Measurements from ENCODE around the gene KLF11.

KLF11 gene

GRCh38 chr2:10043256-10043905, at the start of gene KLF11:
TSS of gene KLF11 (plus strand) at chr2:10043550. CDS start at chr2:10043717, 167 bp downstream.
- H3K27ac Mint-ChIP-seq = peak within 1 kb of the TSS; percentile 80 to 88
- peak within 1 kb of the TSS; percentile 82 to 85 for H3K4me3 Mint-ChIP-seq
- H3K27me3 Mint-ChIP-seq = peaks cover 17% of the 10 kb centered on the region
- no peaks in the 10 kb centered on the region for H3K9me3 Mint-ChIP-seq
- DNase-seq (peak; percentile 60 to 74), ATAC-seq (peak; percentile 76)
- peaks cover 27% of the 10 kb centered on the region for H3K4me1 Mint-ChIP-seq

- DNase-seq (no peak), ATAC-seq (no peak)
- no peak overlapping the region for H3K27ac Mint-ChIP-seq
- H3K27me3 Mint-ChIP-seq = peaks cover 7% of the 10 kb centered on the region
- no peak overlapping the region for H3K4me3 Mint-ChIP-seq
- no peaks in the 10 kb centered on the region for H3K9me3 Mint-ChIP-seq
- no peaks in the 10 kb centered on the region for H3K4me1 Mint-ChIP-seq
These were observed 48.9 kb upstream of the KLF11 start for GRCh38 chr2:9994462-9994861.

- no peaks in the 10 kb centered on the region for H3K4me1 Mint-ChIP-seq
These were observed 48.3 kb upstream of the KLF11 start for GRCh38 chr2:9995059-9995458.

GRCh38 chr2:9996321-9996720, 47.0 kb upstream of the KLF11 start:
- Mint-ChIP-seq H3K27ac (no peak overlapping the region), H3K27me3 (peaks cover 7% of the 10 kb centered on the region), H3K4me3 (no peak overlapping the region), H3K4me1 (no peaks in the 10 kb centered on the region), H3K9me3 (no peaks in the 10 kb centered on the region)
- ATAC-seq (no peak), DNase-seq (no peak)

More at GRCh38 chr2:9995059-9995458, 48.3 kb upstream of the KLF11 start:
- H3K9me3 Mint-ChIP-seq = no peaks in the 10 kb centered on the region
- H3K4me3 Mint-ChIP-seq = no peak overlapping the region
- DNase-seq = no peak
- peaks cover 7% of the 10 kb centered on the region for H3K27me3 Mint-ChIP-seq
- ATAC-seq = no peak
- peak overlapping the region in 1 of 2 donors; percentile 27 for H3K27ac Mint-ChIP-seq

- DNase-seq (no peak), ATAC-seq (no peak)
- H3K27me3 Mint-ChIP-seq = peaks cover 7% of the 10 kb centered on the region
- peak overlapping the region in 1 of 2 donors; percentile 89 for H3K27ac Mint-ChIP-seq
- no peaks in the 10 kb centered on the region for H3K9me3 Mint-ChIP-seq
- no peak overlapping the region for H3K4me3 Mint-ChIP-seq
- H3K4me1 Mint-ChIP-seq = no peaks in the 10 kb centered on the region
These were observed 45.4 kb upstream of the KLF11 start for GRCh38 chr2:9997936-9998335.

- DNase-seq = no peak
- H3K9me3 Mint-ChIP-seq = no peaks in the 10 kb centered on the region
These were observed 44.3 kb upstream of the KLF11 start for GRCh38 chr2:9998916-9999654.

GRCh38 chr2:9999693-10000092, 43.7 kb upstream of the KLF11 start:
- Mint-ChIP-seq H3K4me3 (no peak overlapping the region), H3K27ac (no peak overlapping the region), H3K27me3 (peaks cover 12% of the 10 kb centered on the region), H3K4me1 (no peaks in the 10 kb centered on the region), H3K9me3 (no peaks in the 10 kb centered on the region)
- DNase-seq (no peak), ATAC-seq (no peak)

More at GRCh38 chr2:9998916-9999654, 44.3 kb upstream of the KLF11 start:
- H3K4me3 Mint-ChIP-seq = no peak overlapping the region
- no peak overlapping the region for H3K27ac Mint-ChIP-seq
- ATAC-seq = no peak
- peaks cover 7% of the 10 kb centered on the region for H3K27me3 Mint-ChIP-seq
- no peaks in the 10 kb centered on the region for H3K4me1 Mint-ChIP-seq

GRCh38 chr2:10000541-10000940, 42.8 kb upstream of the KLF11 start:
- no peak overlapping the region for H3K27ac Mint-ChIP-seq
- H3K4me3 Mint-ChIP-seq = no peak overlapping the region
- no peak for ATAC-seq
- H3K27me3 Mint-ChIP-seq = peaks cover 20% of the 10 kb centered on the region
- DNase-seq = no peak
- H3K4me1 Mint-ChIP-seq = no peaks in the 10 kb centered on the region
- H3K9me3 Mint-ChIP-seq = no peaks in the 10 kb centered on the region

GRCh38 chr2:10001586-10001985, 41.8 kb upstream of the KLF11 start:
- Mint-ChIP-seq H3K4me3 (no peak overlapping the region), H3K4me1 (no peaks in the 10 kb centered on the region), H3K9me3 (no peaks in the 10 kb centered on the region), H3K27ac (no peak overlapping the region), H3K27me3 (peaks cover 24% of the 10 kb centered on the region)
- DNase-seq = no peak
- ATAC-seq = no peak

GRCh38 chr2:10002109-10002508, 41.2 kb upstream of the KLF11 start:
- H3K4me3 Mint-ChIP-seq = no peak overlapping the region
- DNase-seq (no peak), ATAC-seq (no peak)
- no peak overlapping the region for H3K27ac Mint-ChIP-seq
- no peaks in the 10 kb centered on the region for H3K4me1 Mint-ChIP-seq
- H3K9me3 Mint-ChIP-seq = no peaks in the 10 kb centered on the region
- H3K27me3 Mint-ChIP-seq = peaks cover 29% of the 10 kb centered on the region

- DNase-seq (no peak), ATAC-seq (no peak)
- Mint-ChIP-seq H3K27me3 (peaks cover 35% of the 10 kb centered on the region), H3K27ac (no peak overlapping the region), H3K9me3 (no peaks in the 10 kb centered on the region), H3K4me1 (no peaks in the 10 kb centered on the region), H3K4me3 (no peak overlapping the region)
These were observed 40.7 kb upstream of the KLF11 start for GRCh38 chr2:10002681-10003080.

- Mint-ChIP-seq H3K4me3 (no peak overlapping the region), H3K4me1 (no peaks in the 10 kb centered on the region), H3K9me3 (no peaks in the 10 kb centered on the region), H3K27ac (no peak overlapping the region), H3K27me3 (peaks cover 42% of the 10 kb centered on the region)
- ATAC-seq (no peak), DNase-seq (no peak)
These were observed 39.9 kb upstream of the KLF11 start for GRCh38 chr2:10003206-10004125.

- H3K4me3 Mint-ChIP-seq = no peak overlapping the region
- H3K27ac Mint-ChIP-seq = no peak overlapping the region
- no peaks in the 10 kb centered on the region for H3K4me1 Mint-ChIP-seq
- no peak for DNase-seq
- H3K9me3 Mint-ChIP-seq = no peaks in the 10 kb centered on the region
- H3K27me3 Mint-ChIP-seq = peaks cover 43% of the 10 kb centered on the region
- no peak for ATAC-seq
These were observed 38.9 kb upstream of the KLF11 start for GRCh38 chr2:10004401-10004800.

- no peaks in the 10 kb centered on the region for H3K4me1 Mint-ChIP-seq
- ATAC-seq = no peak
- no peaks in the 10 kb centered on the region for H3K9me3 Mint-ChIP-seq
- H3K27ac Mint-ChIP-seq = peak overlapping the region in 1 of 2 donors; percentile 35
- peaks cover 43% of the 10 kb centered on the region for H3K27me3 Mint-ChIP-seq
- DNase-seq = no peak
- H3K4me3 Mint-ChIP-seq = no peak overlapping the region
These were observed 38.5 kb upstream of the KLF11 start for GRCh38 chr2:10004836-10005235.

GRCh38 chr2:10005461-10006235, 37.7 kb upstream of the KLF11 start:
- DNase-seq = no peak
- H3K4me3 Mint-ChIP-seq = no peak overlapping the region
- peak overlapping the region in 1 of 2 donors; percentile 79 for H3K27ac Mint-ChIP-seq
- H3K9me3 Mint-ChIP-seq = no peaks in the 10 kb centered on the region
- peaks cover 43% of the 10 kb centered on the region for H3K27me3 Mint-ChIP-seq
- no peak for ATAC-seq
- no peaks in the 10 kb centered on the region for H3K4me1 Mint-ChIP-seq

All from stimulated activated naive CD8-positive, alpha-beta T cell treated with anti-CD3 and anti-CD28 coated beads, Interleukin-15, amount 100 ng/mL, for 72 hours (primary cell).